GM19468 (cell line): Measurements from ENCODE around the gene CARD11.

Experiments used
- ATAC-seq: cut with Tn5 transposase; IDR thresholded peaks from one replicate; pipeline ENCODE4 v1.9.1; 2021; ENCODE audit warnings: mild to moderate bottlenecking, moderate library complexity, moderate number of reproducible peaks; ENCODE audit not compliant: unreplicated experiment; ENCODE audit errors: extremely low read depth

CARD11 gene

DNA sequence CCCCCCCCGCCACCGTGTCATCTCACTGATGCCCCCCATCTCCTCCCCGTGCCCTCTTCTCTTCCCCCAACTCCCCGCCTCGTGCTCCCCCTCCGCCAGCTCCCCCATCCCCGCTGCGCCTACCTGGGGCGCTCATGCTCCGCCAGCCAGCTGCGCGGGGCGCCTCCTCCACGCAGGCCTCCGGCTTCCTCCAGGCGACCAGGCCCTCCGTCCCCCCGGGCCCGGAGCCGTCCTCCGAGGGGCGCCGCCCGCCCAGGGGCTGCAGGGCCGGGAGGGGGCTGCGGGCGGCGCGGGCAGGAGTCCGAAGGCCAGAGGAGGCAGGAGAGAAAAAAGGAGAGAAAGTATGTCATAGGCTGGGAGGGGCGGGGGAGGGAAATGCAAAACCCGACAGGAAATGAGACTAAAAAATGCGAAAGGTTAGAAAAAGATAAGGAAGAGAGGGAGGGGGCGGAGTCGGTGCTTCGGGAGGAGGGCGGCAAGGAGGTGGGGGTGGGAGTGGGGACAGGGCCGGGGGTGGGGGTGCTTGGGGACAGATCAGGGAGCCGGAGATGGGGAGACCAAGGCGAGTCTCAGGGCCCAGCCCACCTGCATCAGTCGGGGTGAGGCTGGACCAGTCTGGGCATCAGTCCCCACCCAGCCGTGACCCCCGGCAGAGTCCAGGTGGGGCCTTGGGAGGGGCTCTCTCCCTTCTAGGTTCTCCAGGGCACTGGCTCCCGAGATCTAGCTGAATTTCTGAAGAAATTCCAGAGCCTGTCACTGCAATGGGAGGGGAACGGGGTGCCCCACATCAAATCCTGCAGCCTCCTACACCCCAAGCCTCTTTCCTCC, at the start of gene CARD11:
CARD11 (minus strand) TSS at position 324 of the 828 bp plus-strand sequence. CDS start 85,361 bp downstream, outside the sequence.
- ATAC-seq, result no peak

DNA sequence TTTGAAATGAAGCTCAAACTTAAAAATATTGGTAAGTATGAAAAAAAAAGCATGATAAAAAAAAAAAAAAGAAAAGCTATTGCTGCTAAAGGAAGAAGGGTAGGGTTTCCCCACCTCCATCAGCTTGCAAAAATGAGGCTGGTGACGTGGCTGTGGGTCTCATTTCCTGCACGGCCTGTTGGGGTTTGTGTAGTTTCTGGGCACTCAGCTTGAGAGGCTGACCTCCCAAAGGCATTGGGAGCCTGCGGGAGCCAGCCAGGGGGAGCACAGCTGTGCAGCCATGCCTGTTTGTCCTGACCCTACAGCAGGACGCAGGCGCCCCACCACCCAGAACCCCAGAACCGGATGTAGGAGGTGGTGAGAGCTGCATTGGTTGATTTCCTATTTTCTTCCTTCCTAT, 48.8 kb upstream of the CARD11 start:
- ATAC-seq, result peak; percentile 52

DNA sequence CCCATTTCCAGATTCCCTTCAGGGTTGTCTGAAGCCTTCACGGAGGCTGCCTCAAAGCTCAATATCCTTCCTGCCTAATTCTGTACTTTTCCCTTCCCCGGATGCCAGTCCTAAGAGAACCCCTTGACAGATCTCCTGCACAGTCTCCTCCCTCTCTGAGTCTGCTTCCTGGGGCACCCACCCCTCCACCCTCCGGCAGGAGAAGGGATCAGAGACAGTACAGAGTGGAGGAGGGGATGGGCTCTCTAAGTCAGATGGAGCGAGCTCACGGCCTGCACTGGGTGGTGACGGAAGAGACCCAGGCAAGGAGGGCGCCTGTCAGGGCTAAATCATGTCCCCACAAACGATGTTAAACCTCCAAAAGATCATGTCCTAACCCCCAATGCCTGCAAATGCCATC, 48.0 kb upstream of the CARD11 start:
- ATAC-seq, result no peak

DNA sequence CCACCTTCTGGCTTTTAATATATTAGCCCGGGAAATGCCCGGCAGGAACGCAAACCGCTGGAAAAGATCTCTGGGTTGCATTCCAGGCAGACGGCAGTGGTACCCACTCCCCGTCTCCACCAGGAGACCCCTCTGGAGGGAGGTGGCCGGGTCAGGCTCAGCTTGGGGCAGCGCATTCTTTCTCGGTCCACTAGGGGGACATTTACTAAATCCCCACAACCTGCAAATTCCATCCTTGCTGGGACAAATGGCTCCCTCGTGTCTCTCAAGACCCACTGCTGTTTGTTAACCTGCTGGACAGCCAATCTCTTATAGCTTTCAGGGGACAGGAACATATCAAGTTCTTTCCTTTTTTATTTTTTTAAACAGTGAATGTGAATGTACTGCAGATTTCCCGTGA, 45.8 kb upstream of the CARD11 start:
- ATAC-seq, result no peak

DNA sequence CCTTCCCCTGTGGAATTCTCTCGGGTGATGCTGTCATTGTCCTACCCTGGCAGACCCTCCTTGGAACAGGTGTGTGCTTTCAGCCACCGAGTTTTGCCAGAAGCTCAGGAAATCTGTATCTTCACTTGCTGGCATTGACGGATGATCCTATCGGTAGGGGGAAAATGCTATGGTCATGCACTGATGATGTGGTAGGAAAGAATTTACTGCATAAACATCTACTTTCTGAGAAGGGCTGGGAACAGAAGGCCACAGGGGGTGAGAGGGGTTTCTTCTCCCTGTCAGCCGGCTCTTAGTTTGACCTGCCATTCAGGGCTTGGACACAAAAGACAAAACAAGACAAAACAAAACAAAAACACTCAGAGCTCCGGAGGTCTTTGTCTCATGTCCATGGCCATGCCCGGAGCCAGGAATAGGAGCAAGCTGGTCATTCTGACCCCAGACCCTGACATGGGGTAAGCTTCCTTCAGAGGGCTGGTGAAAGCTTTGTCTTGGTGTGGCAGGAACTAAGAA, 43.6 kb upstream of the CARD11 start:
- ATAC-seq, result no peak

DNA sequence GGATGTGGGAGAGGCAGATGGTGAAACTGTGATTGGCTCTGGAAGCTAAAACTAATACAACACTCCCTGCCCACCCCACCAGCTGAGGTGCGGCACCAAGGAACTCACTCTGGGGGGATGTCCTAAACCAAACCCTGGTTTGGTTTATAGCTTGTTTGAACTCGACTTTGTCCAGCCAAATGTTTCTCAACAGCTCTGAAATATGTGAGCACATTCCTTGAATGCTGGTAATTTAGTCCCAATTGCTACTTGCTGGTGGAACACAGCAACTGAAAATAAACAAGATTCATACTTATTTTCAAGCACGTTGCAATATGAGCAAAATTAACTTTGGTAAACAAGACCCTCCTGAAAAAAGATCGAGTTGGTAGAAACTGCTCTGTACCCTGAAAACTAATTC, 39.7 kb upstream of the CARD11 start:
- no peak for ATAC-seq

DNA sequence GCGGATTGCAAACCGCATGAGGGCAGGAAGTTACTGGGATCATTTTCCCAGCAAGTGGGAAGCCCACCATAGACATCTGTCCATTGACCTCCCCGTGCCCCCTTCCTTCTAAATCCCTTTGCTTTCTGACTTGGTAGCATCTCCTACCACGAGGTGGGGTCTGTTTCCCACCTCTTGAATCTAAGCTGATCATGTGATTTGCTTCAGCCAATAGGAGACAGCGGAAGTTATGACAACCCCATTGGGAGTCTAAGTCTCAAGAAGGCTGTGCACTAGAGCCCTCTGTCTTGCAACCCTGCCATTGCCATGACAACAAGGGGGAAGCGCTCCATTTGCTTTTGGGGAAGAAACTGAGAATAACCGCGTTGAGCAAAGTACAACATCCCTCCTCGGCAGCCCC, 39.2 kb upstream of the CARD11 start:
- ATAC-seq, result no peak

DNA sequence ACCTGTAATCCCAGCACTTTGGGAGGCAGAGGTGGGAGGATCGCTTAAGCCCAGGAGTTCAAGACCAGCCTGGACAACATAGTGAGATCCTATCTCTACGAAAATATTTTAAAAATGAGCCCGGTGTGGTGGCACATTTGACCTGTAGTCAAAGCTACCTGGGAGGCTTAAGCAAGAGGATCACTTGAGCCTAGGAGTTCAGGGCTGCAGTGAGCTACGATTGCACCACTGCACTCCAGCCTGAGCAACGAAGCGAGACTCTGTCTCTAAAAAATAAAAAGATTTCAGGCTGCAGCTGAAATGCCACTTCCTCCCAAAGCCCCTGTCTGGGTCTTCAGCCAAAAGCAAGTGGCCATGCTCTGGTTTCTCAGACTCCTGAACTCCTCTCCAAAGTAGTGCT, 38.7 kb upstream of the CARD11 start:
- no peak for ATAC-seq

DNA sequence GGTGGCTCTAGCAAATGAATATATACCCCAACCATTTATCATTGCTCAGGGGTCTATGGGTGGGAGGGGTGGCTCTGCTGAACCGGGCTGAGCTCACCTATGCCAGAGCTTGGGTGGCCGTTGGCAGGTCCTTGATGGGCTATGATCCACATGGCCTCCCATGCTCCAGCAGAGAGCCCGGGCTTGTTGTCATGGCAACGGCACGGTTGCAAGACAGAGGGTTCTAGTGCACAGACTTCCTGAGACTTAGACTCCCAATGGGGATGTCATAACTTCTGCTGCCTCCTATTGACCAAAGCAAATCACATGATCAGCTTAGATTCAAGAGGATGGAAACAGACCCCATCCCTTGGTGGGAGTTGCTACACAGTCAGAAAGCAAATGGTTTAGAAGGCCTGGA, 36.4 kb upstream of the CARD11 start:
- no peak for ATAC-seq

DNA sequence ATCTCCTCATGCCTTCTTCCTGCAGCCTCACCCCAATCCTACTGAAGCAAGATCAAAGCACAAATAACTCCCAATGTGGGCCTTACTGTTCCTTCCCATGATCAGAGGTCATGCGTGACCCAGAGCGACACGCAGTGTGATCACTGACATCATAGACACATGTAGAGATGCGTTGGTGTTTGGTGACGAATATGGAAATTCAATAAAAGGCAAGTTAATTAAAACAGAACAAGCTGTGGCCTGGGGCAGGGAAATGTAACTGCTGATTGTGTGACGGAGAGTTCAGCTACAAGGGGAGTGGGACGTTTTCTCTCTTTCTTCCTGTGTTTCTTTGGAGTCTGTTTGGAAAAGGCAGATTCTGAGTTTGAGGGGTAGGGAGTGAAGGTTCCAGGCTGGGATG, 34.8 kb upstream of the CARD11 start:
- ATAC-seq, result no peak

DNA sequence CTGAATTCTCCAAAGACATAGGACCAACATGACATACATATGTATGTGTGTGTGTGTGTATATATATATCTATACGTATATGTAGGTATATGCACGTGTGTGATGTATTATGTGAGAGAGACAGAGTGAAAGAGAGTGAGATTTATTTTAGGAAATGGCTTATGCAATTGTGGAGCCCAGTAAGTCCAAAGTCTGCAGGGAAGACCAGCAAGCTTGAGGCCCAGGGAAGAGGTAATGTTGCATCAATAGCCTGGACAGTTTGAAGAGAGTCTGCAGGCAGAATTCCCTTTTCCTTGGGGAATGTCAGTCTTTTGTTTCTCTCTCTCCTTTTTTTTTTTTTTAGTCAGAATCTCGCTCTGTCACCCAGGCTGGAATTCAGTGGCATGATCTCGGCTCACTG, 33.0 kb upstream of the CARD11 start:
- no peak for ATAC-seq

DNA sequence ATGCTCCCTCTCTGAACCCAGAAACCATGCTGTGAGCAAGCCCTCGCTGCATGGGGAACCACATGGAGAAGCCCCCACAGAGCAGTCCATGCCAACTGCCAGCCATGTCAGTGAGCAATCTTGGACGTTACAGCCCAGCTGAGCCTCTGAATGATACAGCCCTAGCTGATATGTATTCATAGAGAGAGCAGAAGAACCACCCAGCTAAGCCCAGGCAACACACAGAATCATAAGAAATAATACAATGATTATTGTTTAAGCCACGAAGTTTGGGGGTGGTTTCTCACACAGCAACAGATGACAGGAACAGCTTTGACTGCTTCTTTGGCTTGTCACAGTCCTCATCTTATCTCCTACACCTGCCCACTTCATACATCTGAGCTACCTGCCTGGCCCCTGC, 32.5 kb upstream of the CARD11 start:
- ATAC-seq, result no peak

DNA sequence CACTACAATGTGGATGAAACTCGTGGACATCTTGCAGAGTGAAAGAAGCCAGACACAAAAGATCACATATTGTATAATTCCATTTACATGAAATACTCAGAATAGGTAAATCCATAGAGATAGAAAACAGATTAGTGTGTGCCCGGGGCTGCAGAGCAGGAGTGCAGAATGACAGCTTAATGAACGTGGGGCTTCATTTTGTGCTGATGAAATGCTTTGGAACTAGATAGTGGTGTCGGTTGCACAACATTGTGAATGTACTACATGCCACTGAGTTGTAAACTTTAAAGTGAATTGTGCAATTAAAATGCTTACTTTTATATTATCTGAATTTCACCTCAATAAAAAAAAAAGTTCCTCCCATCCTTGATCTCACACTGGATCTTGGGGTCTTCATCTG, 31.8 kb upstream of the CARD11 start:
- ATAC-seq, result no peak

DNA sequence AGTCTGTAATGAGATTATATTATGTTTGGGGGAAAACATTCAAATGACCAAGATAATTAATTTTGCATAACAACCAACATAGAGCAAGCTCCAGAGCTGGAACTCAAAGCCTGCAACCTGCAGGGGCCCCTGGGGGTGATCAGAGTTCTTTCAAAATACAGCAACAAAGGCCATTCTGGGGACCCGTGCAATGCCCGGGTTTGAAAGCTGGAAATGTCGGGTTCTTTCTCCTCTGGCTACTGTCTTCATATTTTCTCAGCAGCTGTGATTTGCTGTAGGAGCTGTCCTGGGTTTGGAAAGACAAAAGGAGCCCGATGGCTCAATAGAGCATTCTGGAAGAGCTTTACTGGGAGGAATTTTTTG, 30.8 kb upstream of the CARD11 start:
- ATAC-seq, result no peak

DNA sequence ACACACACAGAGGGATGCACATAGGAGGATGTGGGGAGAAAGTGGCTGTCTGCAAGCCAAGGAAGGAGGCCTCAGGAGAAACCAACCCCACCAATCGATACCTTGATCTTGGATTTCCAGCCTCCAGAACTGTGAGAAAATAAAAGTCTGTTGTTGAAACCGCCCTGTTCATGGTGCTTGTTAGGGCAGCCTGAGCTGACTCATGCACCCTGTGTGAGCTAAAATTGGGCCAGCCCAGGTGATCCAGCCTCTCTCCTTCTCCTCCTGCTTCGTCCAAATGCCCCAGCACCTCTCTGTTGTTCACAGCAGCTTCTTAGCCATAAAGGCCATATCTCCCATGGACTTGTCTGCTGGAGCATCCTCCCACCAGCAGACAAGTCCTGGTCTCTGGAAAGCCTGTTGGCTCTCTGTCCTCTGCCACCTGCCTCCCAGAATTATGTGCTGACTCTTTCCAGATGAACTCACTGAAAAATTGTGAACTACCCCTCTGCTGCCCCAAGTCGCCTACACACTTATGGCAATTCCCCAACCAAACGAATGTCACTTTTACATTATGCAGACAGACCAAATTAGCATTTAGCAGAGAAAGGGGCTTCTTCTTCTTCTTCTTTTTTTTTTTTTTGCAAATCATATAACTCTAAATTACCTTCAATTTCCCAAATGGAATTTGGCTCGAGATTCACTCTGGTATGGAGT, 30.2 kb upstream of the CARD11 start:
- no peak for ATAC-seq

DNA sequence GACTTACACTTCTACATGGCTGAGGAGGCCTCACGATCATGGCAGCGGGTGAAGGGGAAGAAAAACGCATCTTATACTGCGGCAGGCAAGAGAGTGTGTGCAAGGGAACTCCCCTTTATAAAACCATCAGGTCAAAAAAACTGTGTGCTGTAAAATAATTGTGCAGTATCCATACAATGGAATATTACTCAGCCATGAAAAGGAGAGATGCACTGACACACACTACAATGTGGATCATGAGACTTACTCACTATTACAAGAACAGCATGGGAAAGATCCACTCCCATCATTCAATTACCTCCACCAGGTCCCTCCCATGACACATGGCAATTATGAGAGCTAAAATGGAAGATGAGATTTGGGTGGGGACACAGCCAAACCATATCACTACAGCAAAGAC, 27.2 kb upstream of the CARD11 start:
- ATAC-seq, result no peak

DNA sequence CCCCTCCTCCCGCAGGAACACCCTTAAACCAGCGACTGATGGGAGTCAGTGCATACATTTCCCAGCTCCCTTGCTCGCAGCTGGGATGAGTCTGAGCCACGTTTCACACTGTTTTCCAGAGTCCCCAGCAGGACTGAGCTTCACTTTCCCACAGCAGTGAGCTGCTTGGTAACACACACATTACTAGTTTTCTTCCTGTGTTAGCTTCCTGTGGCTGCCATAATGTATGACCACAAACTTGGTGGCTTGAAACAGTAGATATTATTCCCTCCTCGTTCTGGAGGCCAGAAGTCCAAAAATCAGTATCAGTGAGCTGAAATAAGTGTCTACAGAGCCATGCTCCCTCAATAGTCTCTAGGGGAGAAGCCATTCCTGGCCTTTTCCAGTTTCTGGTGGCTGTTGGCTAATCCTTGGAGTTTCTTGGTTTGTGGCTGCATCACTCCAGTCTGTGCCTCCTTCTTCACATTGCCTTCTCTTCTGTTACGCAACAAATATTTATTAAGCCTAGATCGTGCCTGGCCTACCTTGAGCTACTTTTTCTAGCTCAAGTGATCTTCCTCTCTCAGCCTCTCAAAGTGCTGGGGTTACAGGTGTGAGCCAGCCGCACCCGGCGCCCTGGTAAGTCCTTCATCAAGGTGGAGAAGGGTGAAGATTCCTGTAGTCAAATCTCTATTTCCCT, 26.2 kb upstream of the CARD11 start:
- ATAC-seq, result no peak

DNA sequence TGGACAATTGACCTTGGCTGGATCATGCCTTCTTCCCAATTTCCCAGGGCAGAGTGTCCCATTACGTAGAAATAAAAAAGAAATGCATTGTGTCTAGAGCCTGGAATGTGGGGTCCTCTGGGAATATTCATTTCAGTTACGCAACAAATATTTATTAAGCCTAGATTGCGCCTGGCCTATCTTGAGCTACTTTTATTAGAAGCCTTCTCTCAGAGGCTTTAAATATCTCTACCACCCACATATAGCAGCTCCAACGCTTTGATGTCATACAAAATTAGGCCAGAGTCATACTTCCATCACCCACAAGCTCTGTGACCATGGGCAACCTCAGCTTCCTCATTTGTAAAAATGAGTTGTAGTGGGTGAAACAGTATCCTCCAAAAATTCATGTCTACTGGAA, 24.9 kb upstream of the CARD11 start:
- no peak for ATAC-seq

DNA sequence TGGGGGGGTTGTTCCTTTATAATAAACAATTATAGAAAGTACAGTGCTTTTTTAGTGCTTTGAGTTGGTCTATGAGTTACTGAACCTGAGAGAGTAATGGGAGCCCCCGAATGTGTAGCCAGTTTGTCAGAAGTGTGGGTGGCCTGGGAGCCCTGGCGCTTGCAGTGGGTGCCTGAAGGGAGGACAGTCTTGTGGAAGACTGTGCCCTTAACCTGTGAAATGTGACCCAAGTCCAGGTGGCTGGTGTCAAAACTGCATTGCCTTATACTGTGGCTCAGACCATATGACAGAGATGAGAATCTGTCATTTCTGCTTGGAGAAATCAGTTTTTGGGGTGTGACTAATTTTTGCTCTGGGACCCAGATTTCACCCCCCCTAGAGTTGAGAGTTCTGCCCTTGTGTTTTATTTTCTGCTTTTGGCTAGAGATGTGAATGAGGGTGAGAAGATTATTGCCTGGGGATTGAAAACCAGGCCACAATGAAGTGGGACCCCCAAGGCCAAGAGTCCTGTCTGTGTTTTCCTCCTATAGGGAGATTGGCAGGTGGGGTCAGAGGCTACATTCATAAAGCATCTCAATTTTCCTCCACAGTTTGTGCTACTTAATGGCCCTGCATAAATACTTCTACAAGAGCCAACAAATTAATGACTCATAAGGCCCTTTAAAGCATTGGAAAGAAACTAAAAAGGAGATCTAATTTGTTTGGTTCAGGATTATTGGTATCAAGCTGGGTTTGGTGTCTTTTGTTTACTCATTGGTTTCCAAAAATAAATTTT, 24.1 kb upstream of the CARD11 start:
- no peak for ATAC-seq

DNA sequence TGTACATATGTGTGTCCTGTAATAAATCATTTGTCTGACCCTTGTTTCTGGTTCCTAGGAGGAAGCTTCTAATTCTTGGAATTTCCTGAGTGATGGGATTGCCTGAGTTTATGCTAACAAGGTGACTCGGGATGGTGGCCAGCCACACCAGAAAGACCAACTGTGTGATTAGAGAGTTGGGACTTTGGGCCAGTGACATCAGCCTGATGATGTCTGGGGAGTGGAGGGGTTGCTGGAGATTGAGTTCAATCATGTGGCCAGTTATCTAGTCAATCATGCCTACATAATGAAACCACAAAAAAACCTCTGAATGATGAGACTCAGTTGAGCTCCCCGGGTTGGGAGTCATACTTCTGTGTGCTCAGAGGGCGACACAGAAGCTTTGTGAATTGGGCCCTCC, 23.5 kb upstream of the CARD11 start:
- ATAC-seq, result no peak
